Body of pancreas (tissue), 4 donors: Measurements from ENCODE around the gene MGAT5.

Experiments
- CTCF ChIP-seq, 7 experiments: fragments of 450-650 bp in 4 of 7; fragments of 200-600 bp in 3 of 7; sonication (generic) in 3 of 7; IDR thresholded peaks; one replicate each; pipeline ENCODE4 v1.5.1; 2016 to 2019; ENCODE audit warnings: antibody characterized with exemption in 7 of 7
- POLR2A ChIP-seq, 3 donors: fragments of 450-650 bp; IDR thresholded peaks; one replicate each; pipeline ENCODE4 v1.6.1; 2016; ENCODE audit warnings: antibody characterized with exemption in 3 of 3, mild to moderate bottlenecking in 2 of 3

GRCh38 chr2:134231965-134232340, 21.9 kb upstream of the MGAT5 start:
- no peak for TF ChIP-seq CTCF (IDR thresholded peaks at IDR 0.05)
- TF ChIP-seq POLR2A (IDR thresholded peaks at IDR 0.05): no peak
